HG03280 (cell line): ENCODE results near the gene RASGRF2.
"Not testable (repeated sequence)": the region's sequence is repeated elsewhere in the genome, so short reads cannot be mapped to it uniquely, and the experiment has no call there.

ENCODE experiments used
- ATAC-seq: cut with Tn5 transposase; IDR thresholded peaks from one replicate; pipeline ENCODE4 v1.9.1; 2021; ENCODE audit warnings: mild to moderate bottlenecking, moderate library complexity; ENCODE audit not compliant: unreplicated experiment

The RASGRF2 gene

GRCh38 chr5:81020478-81021167 lies 60.5 kb downstream of the RASGRF2 start:
- ATAC-seq, result no peak

- no peak for ATAC-seq
These were observed 61.3 kb downstream of the RASGRF2 start for GRCh38 chr5:81021486-81021885.

- ATAC-seq, result no peak
These were observed 62.0 kb downstream of the RASGRF2 start for GRCh38 chr5:81021951-81022687.

- ATAC-seq, result no peak
These were observed 62.5 kb downstream of the RASGRF2 start for GRCh38 chr5:81022688-81023084.

- no peak for ATAC-seq
These were observed 63.3 kb downstream of the RASGRF2 start for GRCh38 chr5:81023261-81023970.

GRCh38 chr5:81027481-81028058 lies 67.4 kb downstream of the RASGRF2 start:
- ATAC-seq, result no peak

- not testable (repeated sequence) for ATAC-seq
These were observed 68.7 kb downstream of the RASGRF2 start for GRCh38 chr5:81028888-81029287.

- ATAC-seq, result not testable (repeated sequence)
These were observed 69.6 kb downstream of the RASGRF2 start for GRCh38 chr5:81029736-81030135.

- ATAC-seq, result not testable (repeated sequence)
These were observed 70.3 kb downstream of the RASGRF2 start for GRCh38 chr5:81030236-81031034.

GRCh38 chr5:81035522-81035921 lies 75.4 kb downstream of the RASGRF2 start:
- ATAC-seq, result no peak

- no peak for ATAC-seq
These were observed 78.3 kb downstream of the RASGRF2 start for GRCh38 chr5:81038495-81038894.

GRCh38 chr5:81044868-81045267 lies 84.7 kb downstream of the RASGRF2 start:
- ATAC-seq, result no peak

- no peak for ATAC-seq
These were observed 85.2 kb downstream of the RASGRF2 start for GRCh38 chr5:81045389-81045807.

GRCh38 chr5:81046041-81046440 lies 85.9 kb downstream of the RASGRF2 start:
- ATAC-seq, result no peak

GRCh38 chr5:81052325-81052724 lies 92.2 kb downstream of the RASGRF2 start:
- no peak for ATAC-seq

GRCh38 chr5:81053282-81053681 lies 93.1 kb downstream of the RASGRF2 start:
- not testable (repeated sequence) for ATAC-seq

GRCh38 chr5:81058121-81058520 lies 98.0 kb downstream of the RASGRF2 start:
- ATAC-seq, result no peak

GRCh38 chr5:81065492-81065891 lies 105.3 kb downstream of the RASGRF2 start:
- ATAC-seq, result no peak

- no peak for ATAC-seq
These were observed 105.9 kb downstream of the RASGRF2 start for GRCh38 chr5:81066102-81066501.

GRCh38 chr5:81067406-81067805 lies 107.2 kb downstream of the RASGRF2 start:
- ATAC-seq, result no peak

- no peak for ATAC-seq
These were observed 107.9 kb downstream of the RASGRF2 start for GRCh38 chr5:81068063-81068462.
